Erythroblast (primary cell): ENCODE results near the gene ANKS3.

Experiments used
- GATA1 ChIP-seq: IDR thresholded peaks from 2 replicates; pipeline ENCODE4 v1.6.1; 2011; ENCODE audit warnings: low read depth, mild to moderate bottlenecking, control low read depth, low read length, moderate library complexity
- POLR2A ChIP-seq: IDR thresholded peaks from 2 replicates; pipeline ENCODE4 v1.6.1; 2011; ENCODE audit warnings: mild to moderate bottlenecking, low read length

GRCh38 chr16:4654011-4654963 is 79.8 kb downstream of the ANKS3 start:
- TF ChIP-seq POLR2A (no peak), GATA1 (no peak)
